ENCODE results near the gene IPO11. TPM values are rescaled to one million over a fixed set of nuclear protein-coding genes. Genes with fewer than 3 reads are reported as not detected.

IPO11 gene
- 26.9 TPM for polyA plus RNA-seq (2012; ENCODE audit: insufficient read depth, insufficient read length)

- peak within 1 kb of the TSS; percentile 99 for H3K4me3 ChIP-seq (ENCODE audit: low read length)
- peak; percentile 99 for DNase-seq (ENCODE audit: low read depth, low spot score)
Observed at GRCh38 chr5:62412549-62413329, at the start of gene IPO11. Gene IPO11 (plus strand): TSS chr5:62412763. CDS start chr5:62437280, 24,517 bp downstream.

- no peak overlapping the region for H3K4me3 ChIP-seq (ENCODE audit: low read length)
- no peak for DNase-seq (ENCODE audit: low read depth, low spot score)
Observed at GRCh38 chr5:62369039-62369438, 43.5 kb upstream of the IPO11 start.

GRCh38 chr5:62371409-62371808, 41.2 kb upstream of the IPO11 start:
- no peak for DNase-seq (ENCODE audit: low read depth, low spot score)
- H3K4me3 ChIP-seq (ENCODE audit: low read length) = no peak overlapping the region

GRCh38 chr5:62372600-62372999, 40.0 kb upstream of the IPO11 start:
- no peak for DNase-seq (ENCODE audit: low read depth, low spot score)
- no peak overlapping the region for H3K4me3 ChIP-seq (ENCODE audit: low read length)

GRCh38 chr5:62373382-62373781, 39.2 kb upstream of the IPO11 start:
- no peak for DNase-seq (ENCODE audit: low read depth, low spot score)
- no peak overlapping the region for H3K4me3 ChIP-seq (ENCODE audit: low read length)

GRCh38 chr5:62374090-62374489, 38.5 kb upstream of the IPO11 start:
- no peak overlapping the region for H3K4me3 ChIP-seq (ENCODE audit: low read length)
- no peak for DNase-seq (ENCODE audit: low read depth, low spot score)

- H3K4me3 ChIP-seq (ENCODE audit: low read length) = no peak overlapping the region
- no peak for DNase-seq (ENCODE audit: low read depth, low spot score)
Observed at GRCh38 chr5:62375627-62376026, 36.9 kb upstream of the IPO11 start.

GRCh38 chr5:62376064-62376463, 36.5 kb upstream of the IPO11 start:
- DNase-seq (ENCODE audit: low read depth, low spot score) = no peak
- H3K4me3 ChIP-seq (ENCODE audit: low read length) = no peak overlapping the region

GRCh38 chr5:62385131-62385530, 27.4 kb upstream of the IPO11 start:
- H3K4me3 ChIP-seq (ENCODE audit: low read length) = no peak overlapping the region
- no peak for DNase-seq (ENCODE audit: low read depth, low spot score)

GRCh38 chr5:62385816-62386400, 26.7 kb upstream of the IPO11 start:
- DNase-seq (ENCODE audit: low read depth, low spot score) = no peak
- H3K4me3 ChIP-seq (ENCODE audit: low read length) = no peak overlapping the region

- no peak for DNase-seq (ENCODE audit: low read depth, low spot score)
- no peak overlapping the region for H3K4me3 ChIP-seq (ENCODE audit: low read length)
Observed at GRCh38 chr5:62386824-62387223, 25.7 kb upstream of the IPO11 start.

- DNase-seq (ENCODE audit: low read depth, low spot score) = no peak
- no peak overlapping the region for H3K4me3 ChIP-seq (ENCODE audit: low read length)
Observed at GRCh38 chr5:62395210-62395950, 17.2 kb upstream of the IPO11 start.

- H3K4me3 ChIP-seq (ENCODE audit: low read length) = peak within 1 kb of the TSS; percentile 96
- DNase-seq (ENCODE audit: low read depth, low spot score) = peak; percentile 94
Observed at GRCh38 chr5:62403411-62404250, 8.9 kb upstream of the IPO11 start, which contains the start of gene DIMT1. Gene DIMT1 (minus strand): TSS chr5:62403905. CDS start chr5:62403772, 133 bp downstream.

- H3K4me3 ChIP-seq (ENCODE audit: low read length) = peak overlapping the region; percentile 99
Observed at GRCh38 chr5:62413711-62414110, 1.1 kb downstream of the IPO11 start.

GRCh38 chr5:62418462-62419076, 6.0 kb downstream of the IPO11 start:
- DNase-seq (ENCODE audit: low read depth, low spot score) = no peak
- no peak overlapping the region for H3K4me3 ChIP-seq (ENCODE audit: low read length)

More at GRCh38 chr5:62413711-62414110, 1.1 kb downstream of the IPO11 start:
- DNase-seq (ENCODE audit: low read depth, low spot score) = no peak

- H3K4me3 ChIP-seq (ENCODE audit: low read length) = no peak overlapping the region
- no peak for DNase-seq (ENCODE audit: low read depth, low spot score)
Observed at GRCh38 chr5:62419609-62420008, 7.0 kb downstream of the IPO11 start.

GRCh38 chr5:62421414-62421813, 8.9 kb downstream of the IPO11 start:
- no peak overlapping the region for H3K4me3 ChIP-seq (ENCODE audit: low read length)

GRCh38 chr5:62424763-62425162, 12.2 kb downstream of the IPO11 start:
- DNase-seq (ENCODE audit: low read depth, low spot score) = no peak
- H3K4me3 ChIP-seq (ENCODE audit: low read length) = no peak overlapping the region

More at GRCh38 chr5:62421414-62421813, 8.9 kb downstream of the IPO11 start:
- no peak for DNase-seq (ENCODE audit: low read depth, low spot score)

Data from Jurkat, Clone E6-1 (cell line).